Effector CD4-positive, alpha-beta T cell (primary cell): ENCODE data around the gene DHRS2.
"Not testable (repeated sequence)": the region's sequence is repeated elsewhere in the genome, so short reads cannot be mapped to it uniquely, and the experiment has no call there.

Experiments
- DNase-seq: peaks from one replicate; pipeline ENCODE4 v3.0.0-alpha.2; 2020

The DHRS2 gene

DNA sequence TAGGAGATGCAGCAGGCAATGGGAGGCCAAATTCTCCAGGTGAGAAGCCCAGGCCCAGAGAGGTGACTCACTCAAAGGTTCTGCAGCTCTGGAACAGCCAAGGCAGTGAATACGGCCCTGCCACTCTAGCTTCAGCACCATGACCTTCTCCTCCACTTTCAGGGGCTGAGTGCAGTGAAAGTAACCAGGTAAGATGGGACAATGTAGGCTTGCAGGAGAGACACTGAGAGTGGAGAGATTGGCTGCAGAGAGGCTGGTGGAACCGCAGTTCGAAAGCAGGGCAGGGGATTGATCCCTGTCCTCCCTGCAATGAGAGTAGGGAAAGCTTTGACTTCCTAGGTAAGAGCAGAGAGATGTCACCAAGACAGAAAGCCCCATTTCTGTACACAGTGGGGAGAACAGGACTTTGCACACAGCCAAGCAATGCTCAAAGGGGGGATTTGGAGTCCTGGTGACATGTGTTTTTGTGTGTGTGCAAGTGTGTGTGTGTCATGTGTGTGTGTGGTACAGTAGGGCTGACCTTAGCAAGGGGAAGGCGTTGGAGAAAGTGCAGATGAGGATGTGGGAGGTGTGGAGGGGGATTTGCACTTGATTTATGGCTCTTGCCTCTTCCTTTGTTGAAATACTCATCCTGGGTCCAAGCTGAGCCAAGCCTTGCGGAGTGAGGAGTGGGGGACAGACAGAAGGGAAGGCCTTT lies 12.7 kb downstream of the DHRS2 start:
- DNase-seq = no peak

DNA sequence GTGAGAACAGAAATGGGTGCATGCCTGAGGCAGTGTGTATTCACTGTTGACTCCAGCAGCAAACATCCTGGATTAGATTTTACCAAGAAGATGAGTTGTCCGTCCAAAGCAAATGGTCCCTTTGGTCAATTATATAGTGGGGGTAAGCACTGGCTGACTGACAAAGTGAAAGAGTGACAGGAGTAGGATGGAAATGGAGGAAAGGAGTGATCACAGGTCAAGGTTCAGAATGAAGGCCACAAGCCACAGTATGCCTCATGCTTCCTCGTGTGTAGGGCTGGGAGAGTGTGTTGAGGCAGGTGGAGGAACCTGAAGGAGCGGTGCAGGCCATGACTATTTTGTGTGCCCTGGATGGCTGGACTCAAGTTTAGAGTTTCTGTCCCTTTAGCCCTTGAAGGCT lies 14.3 kb downstream of the DHRS2 start:
- DNase-seq = no peak

DNA sequence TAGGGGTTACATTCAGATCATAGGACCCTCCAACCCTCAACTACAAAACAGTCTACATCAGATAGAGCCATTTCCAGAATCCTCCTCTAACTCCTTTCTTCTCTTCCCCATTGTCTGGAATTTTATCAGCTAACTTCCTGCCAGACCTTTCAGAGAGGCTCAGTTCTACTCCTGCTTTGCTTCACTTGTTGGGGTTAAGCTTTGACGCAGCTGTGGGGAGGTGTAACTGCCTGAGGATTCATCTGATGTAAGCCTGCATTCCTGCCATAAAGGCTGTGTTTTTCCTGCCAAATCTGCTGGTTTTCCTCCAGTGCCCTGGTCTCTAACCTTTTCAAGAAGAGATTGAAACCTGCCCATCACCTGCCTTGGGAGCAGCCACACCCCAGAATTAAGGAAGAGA lies 16.9 kb downstream of the DHRS2 start:
- no peak for DNase-seq

DNA sequence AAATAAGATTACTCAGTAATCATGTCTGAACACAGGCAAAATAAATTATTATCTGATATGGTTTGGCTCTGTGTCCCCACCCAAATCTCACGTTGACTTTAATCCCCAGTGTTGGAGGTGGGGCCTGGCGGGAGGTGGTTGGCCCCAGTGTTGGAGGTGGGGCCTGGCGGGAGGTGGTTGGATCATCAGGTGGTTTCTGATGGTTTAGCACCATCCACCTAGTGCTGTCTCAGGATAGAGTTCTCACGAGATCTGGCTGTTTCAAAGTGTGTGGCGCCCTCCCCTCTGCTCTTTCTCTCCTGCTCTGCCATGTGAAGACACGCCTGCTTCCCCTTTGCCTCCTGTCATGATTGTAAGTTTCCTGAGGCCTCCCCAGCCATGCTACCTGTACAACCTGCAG lies 18.1 kb downstream of the DHRS2 start:
- no peak for DNase-seq

DNA sequence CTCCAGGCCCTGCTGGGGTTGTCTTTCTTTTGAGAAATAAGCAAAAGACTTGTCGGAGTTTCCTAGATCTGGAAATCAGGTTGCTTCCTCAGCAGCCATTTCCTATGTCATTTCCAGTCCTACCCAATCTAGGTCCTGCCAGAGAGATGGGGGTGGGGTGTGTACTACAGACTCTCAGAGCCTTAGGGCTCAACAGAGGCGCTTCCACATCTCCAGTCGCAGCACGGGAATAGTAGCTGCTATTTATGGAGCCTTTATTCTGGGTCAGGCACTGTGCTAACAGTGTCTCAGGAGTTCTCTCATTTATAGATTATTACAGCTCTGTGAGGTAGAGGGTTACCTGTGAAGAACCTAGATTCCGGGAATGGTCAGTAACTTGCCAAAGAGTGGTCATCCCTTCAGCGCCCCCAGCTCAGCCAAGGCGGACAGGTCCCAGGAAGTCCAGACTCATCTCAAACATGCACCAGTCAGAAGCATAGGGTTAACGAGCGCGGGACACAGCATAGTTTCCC lies 21.9 kb downstream of the DHRS2 start:
- no peak for DNase-seq

DNA sequence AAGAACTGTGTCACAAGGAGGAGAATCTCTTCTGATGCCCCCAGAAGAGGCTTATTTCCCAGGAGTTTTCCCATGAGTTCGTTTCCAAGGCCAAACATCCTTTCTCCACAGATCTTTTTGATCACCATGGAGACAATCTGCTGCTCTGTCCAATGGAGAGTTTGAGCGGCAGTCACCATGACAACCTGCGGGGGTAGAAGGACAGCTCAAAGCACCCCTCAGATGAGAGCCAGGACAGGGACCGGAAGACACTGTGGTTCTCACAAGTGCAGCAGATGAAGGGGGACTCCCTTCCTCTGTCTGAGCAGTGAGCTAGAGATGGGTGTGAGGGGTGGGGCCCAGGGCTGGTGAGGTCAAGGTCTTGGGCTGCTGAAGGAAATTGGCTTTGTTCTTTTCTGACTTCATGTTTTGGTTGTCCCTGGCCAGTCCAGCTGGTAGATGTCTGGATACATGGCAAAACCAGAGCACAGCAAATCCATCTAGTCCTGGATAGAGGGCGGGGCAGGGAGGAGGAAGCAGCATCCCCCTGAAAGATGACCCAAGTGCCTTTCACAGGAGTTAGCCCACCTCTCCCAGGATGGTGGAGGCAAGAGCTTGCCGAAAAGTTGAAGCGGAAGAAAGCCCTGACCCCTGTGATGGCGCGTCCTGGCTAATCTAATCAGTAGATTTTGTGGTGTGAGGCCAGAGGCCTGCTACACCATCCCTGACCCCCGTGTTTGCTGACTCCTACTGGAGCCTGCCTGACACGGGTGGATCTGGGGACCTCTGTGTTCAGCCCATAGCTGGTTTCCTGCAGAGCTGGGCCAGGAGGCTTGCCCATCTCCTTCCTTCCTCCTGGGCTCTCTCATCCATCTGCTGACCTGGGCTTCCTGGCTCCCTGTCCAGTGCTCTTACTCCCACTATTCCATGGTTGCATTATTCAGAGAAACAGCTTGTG lies 24.4 kb downstream of the DHRS2 start:
- no peak for DNase-seq

DNA sequence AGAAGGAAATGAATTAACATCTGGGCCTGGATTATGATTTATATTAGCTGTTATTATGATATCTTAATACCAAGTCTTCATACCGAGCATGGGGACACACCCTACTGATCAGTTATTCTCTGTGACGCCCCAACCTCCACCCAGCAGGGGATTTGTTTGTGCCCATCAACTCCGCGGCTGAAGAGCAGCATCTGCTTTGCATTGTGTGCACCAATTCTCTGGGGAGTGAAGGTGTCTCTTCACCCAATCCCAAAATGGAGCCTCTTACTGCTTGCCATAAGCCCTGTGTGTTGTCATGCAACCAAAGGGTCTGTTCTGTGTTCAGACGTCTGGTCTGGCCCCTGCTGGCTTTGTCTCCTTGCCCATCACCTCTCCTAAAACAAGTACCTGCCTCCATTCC lies 25.4 kb downstream of the DHRS2 start:
- no peak for DNase-seq

DNA sequence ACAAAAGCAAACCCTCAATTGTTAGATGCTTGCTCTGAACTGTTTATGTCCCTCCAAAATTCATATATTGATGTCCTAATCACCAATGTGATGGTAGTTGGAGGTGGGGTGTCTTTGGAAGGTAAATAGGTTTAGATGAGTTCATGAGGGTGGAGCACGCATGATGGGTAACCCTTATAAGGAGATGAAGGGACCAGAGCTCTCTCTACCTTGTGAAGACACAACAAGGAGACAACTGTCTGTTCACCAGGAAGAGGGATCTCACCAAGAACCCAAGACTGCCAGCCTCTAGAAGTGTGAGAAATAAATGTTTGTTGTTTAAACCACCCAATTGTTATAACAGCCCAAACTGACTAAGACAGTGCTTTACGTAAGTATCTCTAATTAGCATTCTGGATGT lies 27.0 kb downstream of the DHRS2 start:
- no peak for DNase-seq

DNA sequence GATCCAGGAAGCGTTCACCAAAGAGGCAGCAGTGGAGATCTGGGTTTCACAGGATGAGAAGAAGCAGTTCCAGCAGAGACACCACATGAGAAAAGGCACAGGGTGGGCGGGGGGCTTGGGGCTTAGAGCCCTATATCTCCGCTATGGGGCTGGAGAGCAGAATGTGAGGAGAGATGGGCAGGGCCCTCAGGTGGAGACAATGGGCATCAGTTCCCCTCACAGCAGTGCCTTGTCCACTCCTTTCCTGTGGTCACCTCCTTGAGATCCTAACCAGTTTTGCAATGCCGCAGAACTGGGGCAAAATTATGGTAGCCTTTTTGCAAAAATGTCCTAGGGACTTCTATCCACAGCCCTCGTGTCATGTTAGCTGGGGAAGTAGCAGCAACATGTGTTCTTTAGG lies 27.5 kb downstream of the DHRS2 start:
- DNase-seq = no peak

DNA sequence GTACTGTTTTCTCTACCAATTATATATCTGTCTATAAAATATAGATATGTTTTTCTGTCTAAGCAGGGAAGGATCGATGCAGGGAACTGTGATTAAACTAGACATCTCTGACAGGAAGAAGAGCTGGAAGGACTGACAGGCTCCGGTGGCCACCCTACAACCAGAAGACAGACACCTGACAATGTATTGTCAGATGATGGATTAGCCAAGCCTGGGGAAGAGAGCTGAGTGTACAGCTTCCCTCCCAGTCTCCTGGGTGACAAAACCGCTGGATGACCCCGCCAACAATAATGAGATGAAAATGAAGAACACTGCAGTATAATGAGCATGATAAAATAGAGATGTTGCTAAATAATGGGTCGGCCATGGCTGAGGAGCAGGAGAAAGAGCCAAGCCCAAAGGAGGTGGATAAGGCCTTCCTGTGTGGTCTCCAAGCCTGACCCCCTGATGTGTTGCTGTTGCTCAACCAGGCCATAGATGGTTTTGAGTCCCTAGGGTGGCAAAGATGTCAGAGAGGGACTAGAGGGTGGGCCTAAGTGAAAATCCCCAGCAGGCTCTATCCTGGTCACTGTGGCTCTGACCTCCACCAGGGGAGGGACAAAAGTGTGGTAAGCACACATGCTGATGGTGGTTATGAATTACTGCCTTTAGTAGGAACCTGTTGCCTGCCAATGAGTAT lies 28.2 kb downstream of the DHRS2 start:
- no peak for DNase-seq

DNA sequence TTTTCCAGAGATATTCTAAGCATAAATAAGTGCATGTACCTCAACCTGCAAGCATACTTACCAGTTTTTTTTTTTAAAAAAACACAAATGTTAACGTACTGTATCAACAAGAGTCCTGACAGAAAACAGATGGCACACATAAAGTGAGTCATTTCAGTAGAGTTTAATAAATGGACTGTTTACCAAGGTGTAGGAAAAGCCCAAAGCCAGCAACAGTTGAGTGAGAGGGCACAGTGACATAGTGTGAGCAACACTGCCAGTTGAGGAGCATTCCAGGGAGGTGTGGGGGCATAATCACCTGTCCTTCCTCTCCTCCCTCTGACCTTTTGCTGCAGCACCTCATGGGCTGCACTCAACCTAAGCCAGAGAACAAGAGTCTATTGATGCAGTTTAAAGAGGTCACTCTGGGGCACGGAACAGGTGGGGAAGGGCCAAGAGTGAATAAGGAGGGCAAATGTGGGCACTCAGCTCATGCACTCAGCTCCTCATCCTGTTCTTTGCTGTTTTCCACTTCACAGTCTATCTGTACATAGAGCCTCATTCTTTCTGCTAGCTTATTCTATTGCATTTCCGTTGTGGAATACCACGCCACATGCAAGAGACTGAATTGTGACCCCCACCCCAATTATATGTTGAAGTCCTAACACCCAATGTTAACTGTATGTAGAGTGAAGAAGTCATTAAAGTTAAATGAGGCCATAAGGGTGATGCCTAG lies 29.3 kb downstream of the DHRS2 start:
- no peak for DNase-seq

DNA sequence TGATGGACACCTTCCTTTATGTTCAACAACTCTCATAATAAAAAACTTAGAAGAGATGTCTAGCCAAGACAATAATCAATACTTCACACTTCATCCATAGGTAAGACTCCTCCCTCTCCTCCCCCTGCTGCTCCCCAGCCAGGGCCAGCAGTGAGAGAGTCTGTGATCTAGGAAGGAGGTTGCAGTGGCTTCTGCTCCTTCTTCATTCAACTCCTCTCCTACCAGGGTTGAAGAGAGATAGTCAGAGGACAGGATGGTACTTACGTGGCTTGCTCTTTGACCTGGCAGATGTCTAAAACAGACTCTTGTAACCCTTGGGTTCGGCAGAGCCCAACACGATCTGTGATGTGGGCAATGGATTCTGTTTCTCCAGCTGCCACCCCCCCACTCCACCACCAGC lies 31.0 kb downstream of the DHRS2 start:
- DNase-seq = no peak

DNA sequence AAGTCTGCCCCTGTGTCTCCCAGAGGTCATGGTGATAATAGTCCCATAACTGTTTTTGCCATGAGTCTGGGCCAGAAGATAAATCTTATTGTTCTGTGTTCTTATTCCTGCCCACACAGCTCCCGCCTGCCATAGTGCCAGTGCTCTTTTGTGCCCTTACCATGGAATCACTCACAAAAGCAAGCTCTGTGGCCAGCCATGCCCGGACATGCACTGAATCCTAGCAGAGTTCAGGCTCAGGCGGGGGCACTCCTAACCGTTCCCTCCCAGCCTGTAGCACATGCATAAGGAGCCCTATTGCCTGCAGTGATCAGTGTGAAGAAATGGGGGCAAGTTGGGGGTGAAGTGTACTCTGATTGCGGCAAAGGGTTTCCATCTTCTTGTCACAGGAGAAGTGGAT lies 33.3 kb downstream of the DHRS2 start:
- DNase-seq = no peak

DNA sequence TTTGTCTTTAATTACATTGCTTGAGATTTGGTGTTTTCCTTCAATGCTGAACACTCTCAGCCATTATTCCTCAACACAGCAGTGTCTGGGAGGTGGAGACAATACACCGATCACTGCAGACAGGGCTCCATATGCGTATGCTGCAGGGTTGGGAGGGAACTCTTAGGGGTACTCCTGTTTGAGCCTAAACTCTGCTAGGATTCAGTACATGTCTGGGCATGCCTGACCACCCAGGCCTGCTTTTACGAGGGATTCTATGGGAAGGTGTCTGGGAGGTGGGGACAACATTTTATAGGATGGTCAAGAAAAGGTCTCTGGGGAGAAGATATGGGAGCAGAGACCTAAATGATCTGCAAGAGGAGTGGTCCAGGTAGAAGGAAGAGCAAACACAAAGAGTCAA lies 34.3 kb downstream of the DHRS2 start:
- DNase-seq = no peak

DNA sequence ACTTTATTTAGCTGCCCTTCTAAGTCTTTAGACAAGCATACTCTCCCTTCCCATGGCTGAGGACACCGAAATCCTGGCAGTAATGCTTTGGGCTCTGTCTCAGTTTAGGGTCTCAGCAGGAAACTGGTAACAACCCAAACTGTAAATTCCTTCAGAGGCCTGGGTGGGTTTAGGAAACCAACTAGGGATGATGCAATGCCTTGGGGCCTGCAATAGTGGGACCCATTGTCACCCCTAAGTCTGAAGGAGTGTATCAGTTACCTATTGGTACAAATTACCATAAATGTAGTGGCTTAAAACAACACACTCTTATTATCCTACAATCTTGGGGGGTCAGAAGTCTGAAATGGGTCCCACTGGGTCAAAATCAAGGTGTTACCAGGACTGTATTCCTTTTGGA lies 36.0 kb downstream of the DHRS2 start:
- DNase-seq = no peak

DNA sequence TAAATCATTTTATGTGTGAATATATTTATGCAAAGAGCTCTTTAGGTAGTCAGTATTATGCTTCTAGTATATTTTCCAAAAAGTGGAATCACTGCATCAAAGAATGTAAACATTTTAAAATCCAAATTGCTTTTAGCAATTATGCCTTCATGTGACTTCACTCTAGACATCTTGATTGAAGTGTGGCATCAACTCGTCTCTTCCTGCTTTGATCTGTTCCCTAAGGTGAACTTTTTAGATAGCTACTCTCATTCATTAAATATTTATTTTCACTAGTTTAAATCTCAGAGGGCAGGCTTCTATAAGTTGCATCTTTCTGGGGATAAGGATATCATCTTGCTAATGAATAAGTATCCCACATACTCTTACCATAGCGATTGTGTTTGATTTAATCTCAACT lies 39.2 kb downstream of the DHRS2 start:
- no peak for DNase-seq

DNA sequence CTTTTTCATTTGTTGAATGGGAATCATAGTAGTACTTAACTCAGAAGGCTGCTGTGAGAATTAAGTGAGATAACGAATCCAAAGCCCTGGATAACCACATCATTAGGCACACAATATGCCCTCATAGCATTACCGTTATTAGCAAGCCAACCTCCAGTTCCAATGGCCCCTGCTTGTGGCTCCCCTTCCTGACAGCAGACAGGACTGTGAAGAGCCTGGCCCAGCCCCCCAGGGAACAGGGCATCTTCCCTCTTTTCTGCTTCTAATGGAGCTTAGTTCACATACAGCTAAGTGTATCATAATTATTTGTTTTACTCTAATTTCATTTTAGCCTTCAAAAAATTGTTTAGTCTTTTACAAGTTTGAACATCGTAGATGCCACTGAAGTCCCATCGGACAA lies 39.7 kb downstream of the DHRS2 start:
- no peak for DNase-seq

DNA sequence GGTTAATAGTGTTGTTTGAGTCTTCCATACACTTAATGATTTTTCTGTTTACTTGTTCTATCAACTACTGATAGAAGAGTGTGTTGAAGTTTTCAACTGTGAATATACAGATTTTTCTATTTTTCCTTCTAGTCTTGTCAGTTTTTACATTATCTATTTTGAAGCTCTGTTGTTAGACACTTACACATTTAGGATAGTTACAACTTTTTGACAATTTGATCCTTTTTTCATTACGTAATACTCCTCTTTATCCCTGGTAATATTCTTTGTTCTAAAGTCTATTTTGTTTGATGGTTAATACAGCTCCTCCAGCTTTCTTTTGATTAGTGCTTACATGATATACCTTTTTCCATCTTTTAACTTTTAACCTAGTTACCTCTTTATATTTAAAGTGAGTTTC lies 45.2 kb downstream of the DHRS2 start:
- no peak for DNase-seq

DNA sequence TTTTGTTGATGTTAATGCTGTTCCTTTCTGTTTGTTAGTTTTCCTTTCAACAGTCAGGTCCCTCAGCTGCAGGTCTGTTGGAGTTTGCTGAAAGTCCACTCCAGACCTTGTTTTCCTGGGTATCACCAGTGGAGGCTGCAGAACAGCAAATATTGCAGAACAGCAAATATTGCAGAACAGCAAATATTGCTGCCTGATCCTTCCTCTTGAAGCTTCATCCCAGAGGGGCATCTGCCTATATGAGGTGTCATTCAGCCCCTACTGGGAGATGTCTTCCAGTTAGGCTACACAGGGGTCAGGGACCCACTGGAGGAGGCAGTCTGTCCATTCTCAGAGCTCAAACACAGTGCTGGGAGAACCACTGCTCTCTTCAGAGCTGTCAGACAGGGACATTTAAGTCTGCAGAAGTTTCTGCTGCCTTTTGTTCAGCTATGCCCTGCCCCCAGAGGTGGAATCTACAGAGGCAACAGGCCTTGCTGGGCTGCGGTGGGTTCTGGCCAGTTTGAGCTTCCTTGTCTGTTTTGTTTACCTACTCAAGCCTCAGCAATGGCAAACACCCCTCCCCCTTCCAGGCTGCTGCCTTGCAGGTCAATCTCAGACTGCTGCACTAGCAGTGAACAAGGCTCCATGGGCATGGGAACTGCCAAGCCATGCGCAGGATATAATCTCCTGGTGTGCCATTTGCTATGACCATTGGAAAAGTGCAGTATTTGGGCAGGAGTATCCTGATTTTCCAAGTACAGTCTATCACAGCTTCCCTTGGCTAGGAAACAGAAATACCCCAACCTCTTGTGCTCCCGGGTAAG lies 53.7 kb downstream of the DHRS2 start:
- not testable (repeated sequence) for DNase-seq

DNA sequence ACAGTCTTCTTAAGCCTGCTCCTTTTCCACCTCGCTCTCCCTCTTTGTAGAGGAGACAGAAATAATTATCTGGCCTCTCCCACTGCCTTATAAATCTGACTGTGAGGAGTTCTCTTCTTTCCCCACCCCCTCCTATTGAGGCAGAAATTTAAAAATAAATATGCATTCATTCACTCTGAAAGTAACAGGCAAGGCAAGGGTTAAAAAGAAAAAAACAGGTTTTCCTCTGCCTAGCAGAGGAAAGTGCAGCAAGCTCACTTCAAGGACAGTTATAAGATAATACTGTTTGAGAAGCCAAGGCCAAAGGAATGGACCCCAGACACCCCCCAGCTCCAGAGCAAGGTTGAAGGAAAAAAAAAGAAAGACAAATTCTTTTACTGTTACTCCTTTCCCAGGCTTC lies 56.3 kb downstream of the DHRS2 start:
- no peak for DNase-seq

DNA sequence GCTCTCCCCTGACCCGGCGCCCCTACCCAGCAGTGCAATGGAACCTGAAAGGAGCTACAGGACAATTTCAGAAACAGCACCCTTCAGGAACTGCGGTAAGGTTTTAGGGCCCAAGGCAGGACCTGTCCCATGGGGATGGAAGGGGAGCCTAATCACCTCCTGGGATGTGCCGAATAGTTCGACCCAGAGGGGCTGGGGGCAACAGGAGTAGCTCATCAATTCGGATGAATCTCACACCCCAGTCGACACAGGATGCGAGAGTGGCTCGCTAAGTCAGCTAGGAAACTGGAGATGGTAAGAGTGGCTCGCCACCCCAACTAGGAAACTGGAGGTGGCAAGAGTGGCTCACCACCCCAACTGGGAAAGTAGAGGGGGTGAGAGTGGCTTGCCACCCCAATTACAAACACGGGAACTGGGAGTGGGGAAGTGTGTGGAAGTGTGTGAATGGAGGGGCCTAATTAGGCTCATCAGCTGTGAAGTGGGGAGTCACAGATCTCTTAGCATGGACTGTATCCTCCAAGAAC lies 57.1 kb downstream of the DHRS2 start:
- DNase-seq = no peak
